RWPE1 (cell line): ENCODE results near the gene UQCRH.

Source experiments
- CTCF ChIA-PET: fragments of 350-600 bp; sonication (Branson Sonifier 250); formaldehyde crosslinking; extraction: SDS; loops from one replicate; lab custom pipeline; 2021; lab: Yijun Ruan, JAX
- POLR2A ChIA-PET: fragments of 400-600 bp; formaldehyde crosslinking; extraction: SDS; loops from one replicate; lab custom pipeline; 2020; ENCODE audit warnings: antibody characterized with exemption; ENCODE audit not compliant: low non-redundant PET; lab: Yijun Ruan, JAX
- DNase-seq: peaks from one replicate; pipeline ENCODE4 v3.0.0; 2012; ENCODE audit warnings: low spot score
- H3K27ac ChIP-seq: fragments of 450-650 bp; 2 replicates; pipeline ENCODE4 v1.5.1; 2017
- TF ChIP-seq, protein P1 (sequence below): fragments of 450-650 bp; conservative IDR thresholded peaks from 2 replicates; pipeline ENCODE4 v1.5.1; 2017; ENCODE audit warnings: low read depth, mild to moderate bottlenecking

UQCRH gene

GRCh38 chr1:46274225-46275029 lies 29.1 kb upstream of the UQCRH start:
- DNase-seq: no peak
- CTCF ChIA-PET: interaction anchor here (0.6 kb wide), 1 partner anchor 8 kb away, joined by 4 read pairs; no protein-coding TSS in a partner anchor
- POLR2A ChIA-PET: interaction anchor here (0.9 kb wide), 1 partner anchor 15 kb away, joined by 3 read pairs; no protein-coding TSS in a partner anchor
- TF ChIP-seq, protein P1, sequence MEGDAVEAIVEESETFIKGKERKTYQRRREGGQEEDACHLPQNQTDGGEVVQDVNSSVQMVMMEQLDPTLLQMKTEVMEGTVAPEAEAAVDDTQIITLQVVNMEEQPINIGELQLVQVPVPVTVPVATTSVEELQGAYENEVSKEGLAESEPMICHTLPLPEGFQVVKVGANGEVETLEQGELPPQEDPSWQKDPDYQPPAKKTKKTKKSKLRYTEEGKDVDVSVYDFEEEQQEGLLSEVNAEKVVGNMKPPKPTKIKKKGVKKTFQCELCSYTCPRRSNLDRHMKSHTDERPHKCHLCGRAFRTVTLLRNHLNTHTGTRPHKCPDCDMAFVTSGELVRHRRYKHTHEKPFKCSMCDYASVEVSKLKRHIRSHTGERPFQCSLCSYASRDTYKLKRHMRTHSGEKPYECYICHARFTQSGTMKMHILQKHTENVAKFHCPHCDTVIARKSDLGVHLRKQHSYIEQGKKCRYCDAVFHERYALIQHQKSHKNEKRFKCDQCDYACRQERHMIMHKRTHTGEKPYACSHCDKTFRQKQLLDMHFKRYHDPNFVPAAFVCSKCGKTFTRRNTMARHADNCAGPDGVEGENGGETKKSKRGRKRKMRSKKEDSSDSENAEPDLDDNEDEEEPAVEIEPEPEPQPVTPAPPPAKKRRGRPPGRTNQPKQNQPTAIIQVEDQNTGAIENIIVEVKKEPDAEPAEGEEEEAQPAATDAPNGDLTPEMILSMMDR: no peak
- no peak overlapping the region for H3K27ac ChIP-seq

DNA sequence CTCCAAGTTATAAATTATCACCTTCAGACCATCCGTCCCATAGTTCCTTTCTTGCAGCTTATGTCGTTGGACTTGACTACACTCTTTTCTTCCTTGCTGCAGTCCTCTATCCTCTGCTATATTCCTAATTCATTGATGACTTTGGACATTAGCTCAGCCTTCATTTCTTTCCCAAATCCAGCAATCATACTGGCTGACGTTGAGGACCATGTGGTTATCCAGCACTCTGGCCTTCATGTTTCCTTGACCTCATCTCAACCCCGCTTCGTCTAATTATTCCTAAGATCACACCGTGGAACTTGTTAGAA lies 28.5 kb upstream of the UQCRH start:
- no peak overlapping the region for H3K27ac ChIP-seq
- ChIA-PET POLR2A (no interaction called here), CTCF (no interaction called here)
- TF ChIP-seq, protein P1: no peak
- DNase-seq: no peak

DNA sequence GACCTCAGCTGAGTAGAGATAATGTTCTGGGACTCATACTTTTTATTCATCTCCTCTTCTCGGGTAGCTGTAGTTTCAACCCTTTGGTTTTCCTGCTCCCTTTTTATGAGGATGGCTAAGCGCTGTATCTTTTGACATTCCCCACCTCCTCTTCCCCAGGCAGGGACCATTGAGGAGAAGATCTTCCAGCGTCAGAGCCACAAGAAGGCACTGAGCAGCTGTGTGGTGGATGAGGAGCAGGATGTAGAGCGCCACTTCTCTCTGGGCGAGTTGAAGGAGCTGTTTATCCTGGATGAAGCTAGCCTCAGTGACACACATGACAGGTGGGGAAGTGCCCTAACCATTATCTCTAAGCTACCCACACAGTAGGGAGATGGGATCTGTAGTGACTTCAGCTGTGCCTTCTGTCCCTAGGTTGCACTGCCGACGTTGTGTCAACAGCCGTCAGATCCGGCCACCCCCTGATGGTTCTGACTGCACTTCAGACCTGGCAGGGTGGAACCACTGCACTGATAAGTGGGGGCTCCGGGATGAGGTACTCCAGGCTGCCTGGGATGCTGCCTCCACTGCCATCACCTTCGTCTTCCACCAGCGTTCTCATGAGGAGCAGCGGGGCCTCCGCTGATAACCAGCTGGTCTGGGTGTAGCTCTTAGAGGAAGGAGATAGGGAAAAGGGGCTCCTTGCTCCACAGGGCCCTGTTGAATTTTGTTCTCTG lies 25.7 kb upstream of the UQCRH start:
- DNase-seq: no peak
- ChIA-PET CTCF (no interaction called here), POLR2A (no interaction called here)
- H3K27ac ChIP-seq: peak overlapping the region; percentile 18; the same call in 1 of the 2 replicates
- TF ChIP-seq, protein P1: no peak

DNA sequence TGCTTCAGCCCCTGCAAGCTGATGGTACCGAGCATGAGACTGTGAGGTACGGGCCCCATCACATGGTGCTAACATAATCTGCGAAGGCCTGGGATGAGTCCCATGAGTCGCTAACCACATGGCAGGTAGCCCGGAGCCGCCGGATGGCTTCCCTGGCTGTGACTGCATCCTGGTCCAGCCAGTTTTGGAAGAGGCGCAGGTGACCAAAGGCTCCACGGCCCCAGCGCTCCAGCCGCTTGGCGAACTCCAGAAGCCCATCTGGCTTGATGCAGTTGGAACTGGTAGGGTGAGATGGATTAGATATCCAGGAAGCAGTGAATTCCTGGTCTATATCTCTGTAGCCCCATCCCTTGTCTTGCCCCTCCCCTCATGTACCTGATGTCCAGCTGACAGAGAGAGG lies 24.7 kb upstream of the UQCRH start:
- H3K27ac ChIP-seq: peak overlapping the region; percentile 18
- peak; percentile 27 for DNase-seq
- ChIA-PET POLR2A (no interaction called here), CTCF (no interaction called here)
- TF ChIP-seq, protein P1: no peak

- ChIA-PET POLR2A (no interaction called here), CTCF (no interaction called here)
- TF ChIP-seq, protein P1: no peak
These were observed 23.4 kb upstream of the UQCRH start for GRCh38 chr1:46280092-46280491.

GRCh38 chr1:46281021-46281420 lies 22.5 kb upstream of the UQCRH start:
- DNase-seq: no peak
- no peak overlapping the region for H3K27ac ChIP-seq
- ChIA-PET CTCF (no interaction called here), POLR2A (no interaction called here)
- TF ChIP-seq, protein P1: no peak

More at GRCh38 chr1:46280092-46280491, 23.4 kb upstream of the UQCRH start:
- H3K27ac ChIP-seq: 0 out of 2 replicates have a peak overlapping the region, but pooled peaks have one; percentile 24
- DNase-seq: no peak
